ENCODE results near the gene WDR38.

DNA sequence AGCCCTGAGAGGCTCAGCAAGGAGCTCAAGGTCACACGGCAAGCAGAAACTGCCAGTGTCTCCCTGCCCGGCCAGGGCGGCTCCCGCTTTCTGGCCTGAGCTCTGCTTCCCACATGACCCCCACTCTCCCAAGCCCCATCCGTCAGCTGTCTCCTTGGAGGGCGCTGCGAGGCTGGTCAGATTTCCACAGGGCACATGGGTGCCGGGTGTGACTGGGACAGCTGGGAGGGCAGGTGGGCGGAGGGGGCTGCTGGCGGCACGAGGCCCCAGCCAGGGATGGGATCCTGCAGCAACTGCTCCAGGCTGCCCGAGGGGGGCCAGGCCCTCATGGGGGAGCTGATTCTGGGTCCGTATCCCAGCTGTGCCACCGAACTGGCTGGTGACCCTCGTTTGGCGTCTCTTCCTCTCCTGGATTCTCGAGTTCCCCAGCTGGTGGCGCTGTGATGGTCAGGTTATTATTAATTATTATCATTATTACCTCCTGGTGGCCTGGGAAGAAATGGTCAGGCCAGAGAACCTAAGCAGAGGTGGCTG, 12.9 kb upstream of the WDR38 start:
- TF ChIP-seq MXI1 (IDR thresholded peaks at IDR 0.05; ENCODE audit: borderline replicate concordance, low read depth, low read length) (no peak), POLR2A (IDR thresholded peaks at IDR 0.05; ENCODE audit: low read depth, low read length) (no peak), SMC3 (IDR thresholded peaks at IDR 0.05; ENCODE audit: low read depth, low read length) (peak; percentile 10; the same call in 1 of the 2 replicates), RAD21 (IDR thresholded peaks at IDR 0.05; ENCODE audit: low read length) (peak; percentile 3; the same call in 1 of the 2 replicates), CEBPB (IDR thresholded peaks at IDR 0.05; ENCODE audit: low read depth, low read length) (no peak), MAZ (IDR thresholded peaks at IDR 0.05; ENCODE audit: borderline replicate concordance, low read depth, low read length) (no peak), NFE2L2 (IDR thresholded peaks at IDR 0.05; ENCODE audit: low read depth, low read length) (no peak), RFX5 (IDR thresholded peaks at IDR 0.05; ENCODE audit: low read depth, low read length) (no peak), RCOR1 (IDR thresholded peaks at IDR 0.05; ENCODE audit: insufficient replicate concordance, low read length) (no peak), MAFK (IDR thresholded peaks at IDR 0.05; ENCODE audit: low read depth, low read length) (no peak)
- TF ChIP-seq, protein P1, sequence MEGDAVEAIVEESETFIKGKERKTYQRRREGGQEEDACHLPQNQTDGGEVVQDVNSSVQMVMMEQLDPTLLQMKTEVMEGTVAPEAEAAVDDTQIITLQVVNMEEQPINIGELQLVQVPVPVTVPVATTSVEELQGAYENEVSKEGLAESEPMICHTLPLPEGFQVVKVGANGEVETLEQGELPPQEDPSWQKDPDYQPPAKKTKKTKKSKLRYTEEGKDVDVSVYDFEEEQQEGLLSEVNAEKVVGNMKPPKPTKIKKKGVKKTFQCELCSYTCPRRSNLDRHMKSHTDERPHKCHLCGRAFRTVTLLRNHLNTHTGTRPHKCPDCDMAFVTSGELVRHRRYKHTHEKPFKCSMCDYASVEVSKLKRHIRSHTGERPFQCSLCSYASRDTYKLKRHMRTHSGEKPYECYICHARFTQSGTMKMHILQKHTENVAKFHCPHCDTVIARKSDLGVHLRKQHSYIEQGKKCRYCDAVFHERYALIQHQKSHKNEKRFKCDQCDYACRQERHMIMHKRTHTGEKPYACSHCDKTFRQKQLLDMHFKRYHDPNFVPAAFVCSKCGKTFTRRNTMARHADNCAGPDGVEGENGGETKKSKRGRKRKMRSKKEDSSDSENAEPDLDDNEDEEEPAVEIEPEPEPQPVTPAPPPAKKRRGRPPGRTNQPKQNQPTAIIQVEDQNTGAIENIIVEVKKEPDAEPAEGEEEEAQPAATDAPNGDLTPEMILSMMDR (conservative IDR thresholded peaks at IDR 0.05; ENCODE audit: low read depth, low read length), result peak; percentile 39; the same call in 1 of the 2 replicates
- TF ChIP-seq, protein P2, sequence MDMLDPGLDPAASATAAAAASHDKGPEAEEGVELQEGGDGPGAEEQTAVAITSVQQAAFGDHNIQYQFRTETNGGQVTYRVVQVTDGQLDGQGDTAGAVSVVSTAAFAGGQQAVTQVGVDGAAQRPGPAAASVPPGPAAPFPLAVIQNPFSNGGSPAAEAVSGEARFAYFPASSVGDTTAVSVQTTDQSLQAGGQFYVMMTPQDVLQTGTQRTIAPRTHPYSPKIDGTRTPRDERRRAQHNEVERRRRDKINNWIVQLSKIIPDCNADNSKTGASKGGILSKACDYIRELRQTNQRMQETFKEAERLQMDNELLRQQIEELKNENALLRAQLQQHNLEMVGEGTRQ (IDR thresholded peaks at IDR 0.05; ENCODE audit: low read depth, low read length), result no peak
- TF ChIP-seq, protein P3, sequence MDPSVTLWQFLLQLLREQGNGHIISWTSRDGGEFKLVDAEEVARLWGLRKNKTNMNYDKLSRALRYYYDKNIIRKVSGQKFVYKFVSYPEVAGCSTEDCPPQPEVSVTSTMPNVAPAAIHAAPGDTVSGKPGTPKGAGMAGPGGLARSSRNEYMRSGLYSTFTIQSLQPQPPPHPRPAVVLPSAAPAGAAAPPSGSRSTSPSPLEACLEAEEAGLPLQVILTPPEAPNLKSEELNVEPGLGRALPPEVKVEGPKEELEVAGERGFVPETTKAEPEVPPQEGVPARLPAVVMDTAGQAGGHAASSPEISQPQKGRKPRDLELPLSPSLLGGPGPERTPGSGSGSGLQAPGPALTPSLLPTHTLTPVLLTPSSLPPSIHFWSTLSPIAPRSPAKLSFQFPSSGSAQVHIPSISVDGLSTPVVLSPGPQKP (IDR thresholded peaks at IDR 0.05; ENCODE audit: borderline replicate concordance, low read depth, low read length), result no peak

Measured in IMR-90 (cell line).